ENCODE data around the gene PLXNC1.

PLXNC1 gene

DNA sequence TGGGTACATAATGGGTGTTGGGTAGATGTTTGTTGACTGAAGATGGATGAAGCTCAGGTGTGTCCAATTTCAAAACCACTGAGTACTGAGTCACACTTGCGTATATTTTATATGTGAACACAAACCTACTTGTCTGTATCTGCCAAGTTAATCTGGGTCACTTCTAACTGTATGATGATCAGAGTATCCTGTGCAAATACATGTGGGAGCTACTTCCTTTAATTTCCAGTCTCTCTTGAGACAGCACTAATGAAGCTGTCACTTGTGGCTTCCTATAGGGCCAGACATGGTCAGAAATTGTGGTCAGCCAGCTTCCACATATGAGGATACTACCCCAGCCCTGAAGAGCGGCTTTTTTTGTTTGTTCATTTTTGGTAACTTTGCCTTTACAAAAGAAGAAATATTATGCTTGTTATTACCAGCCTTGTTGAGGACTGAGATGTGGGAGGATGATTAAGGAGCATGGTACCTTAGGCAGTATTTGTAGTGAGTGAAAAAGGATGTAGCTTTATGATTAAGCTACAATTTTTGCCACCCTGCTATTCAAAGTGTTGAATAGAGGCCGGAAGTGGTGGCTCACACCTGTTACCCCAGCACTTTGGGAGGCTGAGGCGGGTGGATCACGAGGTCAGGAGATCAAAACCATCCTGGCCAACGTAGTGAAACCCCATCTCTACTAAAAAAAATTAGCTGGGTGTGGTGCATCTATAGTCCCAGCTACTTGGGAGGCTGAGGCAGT is 32.4 kb downstream of the PLXNC1 start:
- DNase-seq (ENCODE audit: low spot score) = no peak

DNA sequence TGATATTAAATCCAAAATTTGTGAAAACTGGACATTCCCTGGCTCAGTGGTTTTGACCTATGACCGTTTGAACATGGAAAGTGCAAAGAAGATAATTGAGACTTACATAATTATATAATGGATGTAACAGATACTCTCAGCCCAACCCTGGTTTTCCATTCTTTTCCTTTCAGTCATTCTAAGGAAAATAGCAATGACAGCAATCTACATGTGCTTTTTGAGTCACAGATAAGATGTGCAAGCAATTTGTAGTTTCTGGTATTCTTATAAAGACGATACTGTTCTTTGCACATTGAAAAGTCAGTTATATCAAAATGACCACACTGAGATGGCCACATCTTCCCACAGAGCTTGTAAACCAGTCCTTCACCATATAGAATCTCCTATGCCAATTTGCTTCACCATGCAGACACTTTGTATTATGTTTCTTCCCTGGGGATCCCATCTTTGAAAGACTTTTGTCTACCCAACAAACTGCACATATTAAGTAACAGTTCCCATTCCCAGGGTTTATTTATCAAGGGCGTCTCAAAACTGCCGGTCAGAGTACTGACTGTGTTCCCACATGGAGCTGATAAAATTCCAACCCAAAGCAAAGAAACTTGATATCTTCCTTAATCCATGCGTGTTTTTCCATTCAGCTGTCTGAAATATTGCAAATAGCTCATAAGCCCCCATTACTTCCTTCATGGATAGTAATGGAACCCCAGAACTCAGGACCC is 34.8 kb downstream of the PLXNC1 start:
- no peak for DNase-seq (ENCODE audit: low spot score)

DNA sequence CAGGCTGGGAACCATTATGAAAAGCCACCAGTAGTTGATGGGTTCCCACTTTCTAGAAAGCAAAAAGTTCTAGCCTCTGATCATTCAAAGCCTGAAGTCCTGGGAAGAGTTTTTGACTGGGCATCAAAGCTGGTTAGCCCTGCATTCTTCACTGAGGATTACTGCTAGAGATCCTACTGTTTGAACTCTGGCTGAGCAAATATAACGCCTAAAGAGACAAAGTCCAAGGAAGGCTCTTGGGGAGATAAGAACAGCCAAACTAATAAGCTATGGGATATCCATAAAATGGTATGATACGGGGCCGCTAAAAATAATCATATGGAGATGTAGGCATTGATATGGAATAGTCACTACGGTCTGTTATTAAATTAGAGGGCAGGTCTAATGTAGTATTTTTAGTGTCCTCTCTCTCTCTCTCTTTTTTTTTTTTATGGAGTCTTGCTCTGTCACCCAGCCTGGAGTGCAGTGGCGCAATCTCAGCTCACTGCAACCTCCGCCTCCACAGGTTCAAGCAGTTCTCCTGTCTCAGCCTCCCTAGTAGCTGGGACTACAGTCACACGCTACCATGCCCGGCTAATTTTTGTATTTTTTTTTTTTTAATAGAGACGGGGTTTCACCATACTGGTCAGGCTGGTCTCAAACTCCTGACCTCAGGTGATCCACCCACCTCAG is 35.5 kb downstream of the PLXNC1 start:
- DNase-seq (ENCODE audit: low spot score) = no peak

DNA sequence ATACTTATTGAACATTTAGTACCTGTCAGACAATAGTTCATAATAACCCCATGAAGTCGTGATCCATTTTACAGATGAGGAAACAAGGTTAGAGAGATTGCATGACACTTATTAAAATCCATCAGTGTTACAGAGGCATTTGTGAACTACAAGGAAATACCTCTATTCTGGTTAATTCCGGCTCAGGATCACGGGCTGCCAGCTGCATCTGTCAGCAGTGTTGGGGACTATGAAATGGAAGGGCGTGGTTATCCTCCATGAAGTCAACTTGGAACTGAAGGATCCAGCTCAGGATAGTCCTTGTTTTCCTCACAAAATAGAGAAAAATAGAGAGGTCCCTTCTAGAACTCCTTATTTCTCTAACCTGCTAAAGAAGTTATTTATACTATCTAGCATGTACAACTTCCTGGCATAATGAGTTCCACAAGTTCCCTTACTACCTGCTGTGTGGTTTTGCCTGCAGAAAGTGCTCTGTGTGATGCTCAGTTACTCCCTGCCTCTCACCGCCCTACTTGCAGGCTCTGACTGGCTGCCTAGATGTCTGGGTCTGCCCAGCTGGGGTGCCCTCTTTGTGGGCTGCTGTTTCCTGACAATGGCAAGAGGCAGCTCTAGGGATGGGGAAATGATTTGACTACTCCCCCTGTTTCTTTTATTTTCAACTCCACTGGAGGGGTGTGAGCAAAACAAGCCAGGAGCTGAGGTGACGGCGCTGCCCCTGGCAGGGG is 36.8 kb downstream of the PLXNC1 start:
- no peak for DNase-seq (ENCODE audit: low spot score)

DNA sequence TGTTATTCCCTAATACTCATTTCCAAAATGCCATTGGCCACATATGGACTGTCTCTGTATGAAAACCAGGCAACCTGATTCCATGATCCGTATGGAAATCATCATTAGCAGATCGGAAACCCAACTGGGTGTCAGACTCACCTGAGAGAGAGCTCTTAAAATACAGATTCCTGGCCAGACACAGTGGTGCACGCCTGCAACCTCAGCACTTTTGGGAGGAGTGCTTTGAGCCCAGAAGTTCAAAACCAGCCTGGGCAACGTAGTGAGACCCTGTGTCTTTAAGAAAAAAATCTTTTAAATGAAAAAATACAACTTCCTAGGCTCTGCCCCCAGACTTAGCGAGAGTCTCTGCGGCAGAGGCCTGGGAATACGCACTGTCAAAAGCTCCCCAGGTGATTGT is 37.4 kb downstream of the PLXNC1 start:
- DNase-seq (ENCODE audit: low spot score) = no peak

DNA sequence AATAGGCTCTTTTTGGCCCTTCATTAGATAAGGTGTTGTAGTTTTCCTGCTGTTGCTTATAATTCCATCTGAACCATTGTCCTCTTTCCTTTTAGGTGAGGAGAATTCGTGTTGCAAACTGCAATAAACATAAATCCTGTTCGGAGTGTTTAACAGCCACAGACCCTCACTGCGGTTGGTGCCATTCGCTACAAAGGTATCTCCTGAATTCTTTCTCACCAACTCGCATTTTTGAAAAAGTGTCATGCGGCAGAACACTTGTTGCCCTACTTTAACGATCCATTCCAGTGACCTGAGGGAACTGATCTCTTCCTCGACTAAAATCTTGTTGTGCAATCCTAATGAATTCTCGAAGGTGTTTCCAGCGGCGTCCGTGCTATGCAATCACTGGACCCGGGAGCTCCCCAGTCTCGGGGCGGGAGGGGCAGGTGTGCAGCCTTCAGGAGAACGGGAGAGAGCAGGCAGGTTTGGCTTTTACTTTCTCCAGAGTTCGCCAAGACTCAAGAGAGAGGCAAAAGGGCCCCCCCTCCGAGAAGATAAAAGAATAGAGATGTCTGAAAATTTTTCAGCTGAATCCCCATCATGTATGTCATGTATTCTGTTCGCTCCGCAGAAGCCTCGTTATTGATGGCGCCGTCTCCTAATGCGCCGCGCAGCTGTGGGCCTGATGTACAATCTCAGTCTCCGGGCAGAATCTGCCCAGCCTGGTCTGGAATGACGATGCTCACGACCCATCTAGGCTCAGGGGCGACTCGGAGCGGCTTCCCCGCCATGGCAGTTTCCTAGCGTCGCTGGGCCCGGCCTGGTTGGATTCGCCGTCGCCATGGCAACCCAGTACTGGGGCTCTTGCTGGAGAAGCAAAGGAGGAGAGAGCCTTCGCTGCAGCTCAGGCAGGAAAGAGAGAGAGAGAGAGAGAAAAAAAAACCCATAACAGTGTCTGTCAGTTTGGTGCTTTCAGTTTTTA is 38.2 kb downstream of the PLXNC1 start:
- peak; percentile 76 for DNase-seq (ENCODE audit: low spot score)

DNA sequence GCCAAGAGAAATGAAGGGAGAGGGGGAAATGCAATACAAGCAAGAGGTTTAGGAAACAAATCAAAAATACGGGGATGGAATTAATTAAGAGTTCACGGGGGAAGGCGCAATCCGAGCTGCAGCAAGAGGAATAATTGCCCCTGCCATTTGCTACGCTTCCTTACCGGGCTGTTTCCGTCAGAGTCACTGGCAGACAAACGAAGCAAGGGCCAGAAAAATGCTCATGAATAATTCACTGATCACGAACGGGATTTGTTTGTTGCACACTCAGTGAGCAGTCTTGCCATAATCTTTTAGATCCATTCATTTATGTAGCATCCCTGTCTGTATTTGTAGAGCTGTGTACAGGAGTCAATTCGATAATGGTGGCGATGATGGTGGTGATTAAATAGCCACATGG is 39.0 kb downstream of the PLXNC1 start:
- DNase-seq (ENCODE audit: low spot score) = peak; percentile 55

DNA sequence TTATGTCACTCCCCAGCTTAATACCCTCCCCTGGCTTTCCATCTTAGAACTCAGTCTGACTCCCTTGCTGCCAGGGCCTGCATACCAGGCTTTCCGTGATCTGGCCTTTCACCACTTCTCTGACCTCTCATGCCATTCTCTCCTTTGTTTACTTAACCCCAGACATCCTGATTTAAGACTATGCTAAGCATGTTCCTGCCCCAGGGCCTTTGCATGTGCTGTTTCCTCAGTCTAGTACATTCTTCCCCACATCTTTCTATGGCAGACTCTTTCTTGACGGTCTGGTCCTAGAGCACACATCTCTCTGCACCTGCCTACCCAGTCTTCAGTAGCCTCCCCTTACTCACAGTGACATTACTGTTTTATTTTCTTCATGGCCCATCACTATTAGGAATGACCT is 42.2 kb downstream of the PLXNC1 start:
- DNase-seq (ENCODE audit: low spot score) = no peak

DNA sequence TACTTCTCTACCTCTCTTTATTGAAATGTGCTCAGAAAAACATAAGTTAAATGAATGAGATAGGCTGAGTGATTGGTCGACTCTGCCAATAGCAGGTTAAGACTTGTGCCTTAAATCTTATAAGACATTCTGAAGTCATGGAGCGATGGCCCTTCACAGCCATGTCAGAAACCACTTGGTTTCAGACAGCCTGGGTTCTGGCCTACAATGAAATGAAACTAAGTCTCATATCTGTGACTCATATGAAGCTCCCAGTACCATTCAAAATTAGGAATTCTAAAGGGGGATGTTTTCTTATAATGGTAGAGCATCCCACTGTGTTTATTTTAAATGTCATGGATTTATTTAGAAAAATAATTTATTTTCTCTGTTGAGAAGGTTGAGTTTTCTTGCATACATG is 42.6 kb downstream of the PLXNC1 start:
- no peak for DNase-seq (ENCODE audit: low spot score)

DNA sequence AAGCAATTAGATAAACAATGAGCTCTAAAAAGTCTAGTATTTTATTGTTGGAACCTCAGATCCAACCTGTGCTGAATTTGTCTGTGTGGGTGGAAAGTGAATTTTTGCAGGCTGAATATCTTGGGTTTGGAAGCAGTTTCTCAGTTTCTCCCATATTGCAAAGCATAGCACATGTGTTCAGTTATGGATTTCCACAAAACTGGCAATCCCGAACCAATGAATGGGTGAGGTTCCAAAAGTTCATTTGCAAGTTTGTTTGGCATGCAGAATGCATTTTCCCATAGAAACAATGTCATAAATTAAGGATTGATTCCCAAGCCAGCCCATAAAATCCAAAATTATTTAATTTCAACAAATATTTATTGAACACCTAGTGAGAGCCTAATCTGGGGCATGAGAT is 43.4 kb downstream of the PLXNC1 start:
- no peak for DNase-seq (ENCODE audit: low spot score)

DNA sequence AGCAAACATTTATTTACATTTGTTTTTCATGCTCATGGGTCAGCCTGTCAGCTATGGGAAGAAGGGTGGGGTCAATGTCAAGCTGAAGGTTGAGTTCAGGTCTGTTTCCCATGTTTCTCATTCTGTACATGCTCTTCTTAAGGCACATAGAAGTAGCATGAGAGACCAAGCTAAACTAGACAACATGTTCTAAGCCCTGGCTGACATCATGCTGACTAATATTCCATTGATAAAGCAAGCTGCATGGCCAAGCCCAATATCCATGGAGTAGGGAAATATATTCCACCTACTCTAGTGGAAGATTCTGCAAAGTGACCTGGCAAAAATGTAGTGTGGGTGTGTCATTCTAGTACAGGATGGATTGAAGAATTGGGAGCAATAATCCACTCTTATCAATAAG is 44.1 kb downstream of the PLXNC1 start:
- no peak for DNase-seq (ENCODE audit: low spot score)

DNA sequence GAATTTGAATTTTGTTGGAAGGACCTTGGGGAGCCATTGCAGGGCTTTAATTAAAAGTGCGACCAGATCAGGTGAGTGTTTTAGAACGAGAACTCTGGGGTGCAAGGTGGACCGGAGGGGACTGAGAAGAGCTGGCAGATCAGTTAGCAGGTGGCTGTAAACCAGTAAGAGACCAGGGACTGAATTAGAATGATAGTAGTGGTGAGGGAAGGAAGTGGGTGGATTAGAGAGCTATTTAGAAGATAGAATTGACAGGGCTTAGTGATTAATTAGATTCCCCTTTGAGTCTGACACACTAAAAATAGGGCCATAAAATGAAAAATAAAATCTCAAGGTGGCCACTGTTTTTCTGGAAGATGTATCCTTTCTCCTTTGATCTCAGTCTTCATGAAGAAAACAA is 44.8 kb downstream of the PLXNC1 start:
- DNase-seq (ENCODE audit: low spot score) = no peak

DNA sequence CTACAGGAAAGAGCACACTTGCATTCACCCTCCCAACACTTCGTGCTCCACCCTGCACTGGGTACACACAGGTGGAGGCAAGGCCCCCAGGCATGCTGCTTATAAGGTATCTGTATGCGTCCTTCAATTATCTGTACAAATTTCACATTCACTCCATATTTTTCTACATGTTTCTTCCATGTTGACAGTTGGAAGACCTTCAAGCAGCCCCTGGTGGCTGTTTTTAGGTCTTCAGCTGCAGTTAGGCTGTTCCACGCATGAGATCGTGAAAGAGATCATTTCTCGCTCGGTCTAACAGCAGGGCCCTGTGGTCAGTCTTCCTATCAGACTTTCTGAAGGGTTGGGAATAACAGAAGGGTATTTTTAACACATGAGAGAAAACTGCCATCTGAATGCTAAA is 47.1 kb downstream of the PLXNC1 start:
- DNase-seq (ENCODE audit: low spot score) = no peak

DNA sequence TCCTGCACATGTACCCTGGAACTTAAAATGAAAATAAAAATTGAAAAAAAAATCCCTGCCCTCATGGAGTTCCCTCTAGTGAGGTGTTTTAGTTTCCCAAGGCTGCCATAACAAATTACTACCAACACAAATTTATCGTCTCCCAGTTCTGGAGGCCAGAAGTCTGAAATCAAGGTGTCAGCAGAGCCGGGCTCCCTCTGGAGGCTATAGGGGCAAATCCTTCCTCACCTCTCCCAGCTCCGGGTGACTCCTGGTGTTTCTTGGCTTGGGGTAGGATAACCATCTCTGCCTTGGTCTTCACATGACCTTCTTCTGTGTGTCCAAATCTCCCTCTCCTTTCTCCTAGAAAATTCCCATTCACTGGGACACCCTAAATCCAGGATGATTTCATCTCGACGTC is 50.1 kb downstream of the PLXNC1 start:
- no peak for DNase-seq (ENCODE audit: low spot score)

DNA sequence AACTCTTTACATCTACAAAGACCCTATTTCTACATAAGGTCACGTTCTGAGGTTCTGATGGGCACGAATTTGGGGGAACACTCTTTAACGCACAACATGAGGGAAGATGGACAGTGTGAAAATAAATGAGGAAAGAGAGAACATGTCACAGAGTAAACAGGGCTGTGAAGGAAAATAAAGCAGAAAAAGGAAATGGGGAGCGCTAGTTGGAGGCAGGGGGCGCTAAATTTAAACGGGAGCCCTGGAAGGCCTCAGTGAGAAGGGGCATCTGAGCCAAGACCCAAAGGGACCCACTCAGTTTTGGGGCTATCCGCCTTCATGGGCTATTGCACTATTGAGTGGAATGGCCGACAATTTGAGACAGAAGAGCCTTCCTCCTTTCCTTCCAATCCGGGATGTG is 50.5 kb downstream of the PLXNC1 start:
- DNase-seq (ENCODE audit: low spot score) = no peak

DNA sequence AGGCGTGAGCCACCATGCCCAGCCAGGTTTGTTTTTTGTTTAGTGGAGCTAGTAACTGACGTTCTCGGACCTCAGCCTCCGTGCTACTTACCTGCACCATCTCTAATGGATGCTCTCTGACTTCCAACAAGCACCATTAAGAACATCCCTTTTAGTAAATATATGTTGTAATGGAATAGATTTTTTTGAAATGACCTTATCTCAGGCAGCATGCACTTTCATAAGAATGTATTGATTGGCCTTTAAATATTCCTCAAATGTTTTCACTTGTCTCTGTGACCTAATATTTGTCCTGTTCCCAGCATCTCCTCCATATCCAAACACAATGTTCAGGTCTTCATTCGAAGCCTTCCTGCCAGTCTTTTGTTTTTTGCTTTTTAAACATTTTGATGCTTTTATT is 51.7 kb downstream of the PLXNC1 start:
- DNase-seq (ENCODE audit: low spot score) = no peak

DNA sequence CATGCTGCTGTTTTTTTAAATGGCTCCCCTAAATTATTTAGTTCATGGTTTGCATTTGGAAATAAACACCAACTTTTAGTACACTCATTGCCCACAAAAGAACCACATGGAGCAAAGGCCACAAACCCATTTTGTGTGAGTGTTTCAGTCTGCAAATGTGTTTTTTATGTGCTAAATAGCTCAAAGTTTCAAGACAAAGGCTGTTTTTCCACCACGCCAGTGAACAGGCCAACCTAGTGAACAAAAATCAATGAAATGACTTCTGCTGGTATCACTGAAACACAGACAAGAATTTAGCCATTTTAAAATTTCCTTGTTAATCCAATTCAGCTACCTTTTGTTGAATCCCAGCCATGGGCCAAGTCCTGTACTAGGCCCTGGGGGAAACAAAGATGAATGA is 52.3 kb downstream of the PLXNC1 start:
- no peak for DNase-seq (ENCODE audit: low spot score)

DNA sequence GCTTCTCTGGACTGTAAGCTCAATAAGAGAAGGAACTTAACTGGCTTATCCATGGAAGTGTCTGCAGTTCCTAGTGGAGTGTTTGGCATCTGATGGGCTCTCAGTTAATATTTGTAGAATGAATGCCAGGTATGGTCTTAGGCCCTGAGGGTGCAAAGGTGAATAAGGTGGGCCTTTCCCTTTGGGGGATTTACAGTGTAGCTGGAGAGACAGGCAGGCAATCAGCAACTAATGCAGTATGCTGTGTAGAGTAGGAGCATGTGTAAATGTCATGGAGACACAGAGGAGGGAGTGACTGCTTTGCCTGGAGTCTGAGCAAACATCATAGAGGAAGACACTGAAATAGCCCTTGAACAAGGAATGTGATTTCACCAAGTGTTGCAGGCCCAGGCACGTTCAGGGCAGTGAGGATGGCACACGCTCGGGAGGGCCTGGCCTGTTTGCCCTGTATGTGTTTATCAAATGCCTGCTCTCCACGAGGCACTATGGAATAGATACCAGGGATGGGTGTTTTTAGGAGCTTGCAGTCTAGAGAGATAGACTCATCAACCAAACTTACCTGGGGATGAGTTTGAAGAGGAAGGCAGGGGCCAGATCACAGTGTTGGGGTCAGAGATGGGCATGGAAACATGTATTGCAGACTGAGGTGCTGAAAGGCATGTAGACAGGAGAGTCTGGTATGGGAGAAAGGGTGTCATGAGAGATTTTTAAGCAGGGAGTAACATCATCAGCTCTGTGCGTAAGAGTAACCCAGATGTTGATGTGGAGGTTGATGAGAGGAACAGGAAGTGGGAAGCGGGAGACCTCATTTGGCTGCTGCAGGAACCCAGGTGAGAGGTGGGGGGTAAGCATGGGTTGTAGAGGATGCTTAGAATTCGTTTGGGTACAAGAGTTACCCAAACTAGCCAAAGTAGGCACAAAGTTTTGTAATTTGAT is 54.1 kb downstream of the PLXNC1 start:
- DNase-seq (ENCODE audit: low spot score) = no peak

DNA sequence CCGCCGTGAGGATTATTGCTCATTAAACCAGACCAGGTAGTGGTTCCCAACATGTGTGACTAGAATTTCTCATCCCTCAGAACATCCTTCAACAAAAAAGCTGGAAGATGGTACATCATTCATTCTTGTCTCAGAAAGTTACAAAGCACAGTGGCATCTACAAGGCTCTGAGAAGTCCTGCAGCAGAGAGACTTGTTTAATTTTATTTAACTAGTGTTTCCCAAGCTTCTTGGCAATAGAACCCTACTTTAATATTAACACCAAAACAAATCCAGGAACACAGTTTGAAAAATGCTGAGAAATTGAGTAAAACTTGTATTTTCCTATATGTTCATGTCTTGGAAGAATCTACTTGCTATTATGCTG is 54.8 kb downstream of the PLXNC1 start:
- DNase-seq (ENCODE audit: low spot score) = no peak

DNA sequence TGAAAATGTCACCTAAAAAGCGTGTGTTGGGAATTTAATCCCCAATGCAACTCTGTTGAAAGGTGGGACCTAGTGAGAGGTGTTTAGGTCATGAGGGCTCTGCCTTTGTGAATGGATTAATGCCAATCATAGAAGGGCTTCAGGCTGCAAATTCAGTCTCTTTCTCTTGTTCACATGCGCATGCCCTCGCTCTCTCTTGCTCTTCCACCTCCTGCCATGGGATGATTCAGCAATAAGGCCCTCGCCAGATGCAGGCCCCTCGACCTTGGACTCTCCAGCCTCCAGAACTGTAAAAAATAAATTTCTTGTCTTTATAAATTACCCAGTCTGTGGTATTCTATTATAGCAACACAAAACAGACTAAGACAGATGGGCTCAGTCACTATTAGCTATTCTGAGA is 55.4 kb downstream of the PLXNC1 start:
- DNase-seq (ENCODE audit: low spot score) = no peak

All from AG20443 (cell line).